PFSK-1 (cell line): ENCODE results near the gene NUPR1.

ENCODE experiments used
- FOXP2 ChIP-seq: optimal IDR thresholded peaks from 2 replicates; pipeline ENCODE3; 2011; ENCODE audit warnings: borderline replicate concordance, control low read depth, inconsistent platforms; ENCODE audit not compliant: insufficient read depth; ENCODE audit errors: extremely low read length, extremely low read depth
- POLR2AphosphoS5 ChIP-seq: IDR thresholded peaks from 2 replicates; pipeline ENCODE4 v1.6.1; 2012; ENCODE audit warnings: low read depth, mild to moderate bottlenecking, control low read depth, low read length, moderate library complexity
- SIN3A ChIP-seq: IDR thresholded peaks from 2 replicates; pipeline ENCODE4 v1.6.1; 2012; ENCODE audit warnings: mild to moderate bottlenecking, low read length, moderate library complexity, borderline replicate concordance; ENCODE audit not compliant: insufficient read depth
- TAF1 ChIP-seq: IDR thresholded peaks from 2 replicates; pipeline ENCODE4 v1.6.1; 2012; ENCODE audit warnings: low read length, control low read depth, borderline replicate concordance; ENCODE audit not compliant: insufficient read depth
- TF ChIP-seq, protein P1 (sequence below), 2 experiments: IDR thresholded peaks; 2 replicates each; pipeline versions ENCODE4 v1.6.1 to v1.8.0; 2011 to 2012; ENCODE audit warnings: low read depth in 2 of 2, low read length in 2 of 2, control low read depth in 1 of 2, inconsistent platforms in 1 of 2, mild to moderate bottlenecking in 1 of 2, moderate library complexity in 1 of 2; ENCODE audit not compliant: insufficient read depth in 1 of 2

NUPR1 gene

GRCh38 chr16:28562199-28562598, 23.4 kb upstream of the NUPR1 start:
- TF ChIP-seq POLR2AphosphoS5 (no peak), FOXP2 (no peak), SIN3A (no peak), TAF1 (no peak)
- TF ChIP-seq, protein P1, sequence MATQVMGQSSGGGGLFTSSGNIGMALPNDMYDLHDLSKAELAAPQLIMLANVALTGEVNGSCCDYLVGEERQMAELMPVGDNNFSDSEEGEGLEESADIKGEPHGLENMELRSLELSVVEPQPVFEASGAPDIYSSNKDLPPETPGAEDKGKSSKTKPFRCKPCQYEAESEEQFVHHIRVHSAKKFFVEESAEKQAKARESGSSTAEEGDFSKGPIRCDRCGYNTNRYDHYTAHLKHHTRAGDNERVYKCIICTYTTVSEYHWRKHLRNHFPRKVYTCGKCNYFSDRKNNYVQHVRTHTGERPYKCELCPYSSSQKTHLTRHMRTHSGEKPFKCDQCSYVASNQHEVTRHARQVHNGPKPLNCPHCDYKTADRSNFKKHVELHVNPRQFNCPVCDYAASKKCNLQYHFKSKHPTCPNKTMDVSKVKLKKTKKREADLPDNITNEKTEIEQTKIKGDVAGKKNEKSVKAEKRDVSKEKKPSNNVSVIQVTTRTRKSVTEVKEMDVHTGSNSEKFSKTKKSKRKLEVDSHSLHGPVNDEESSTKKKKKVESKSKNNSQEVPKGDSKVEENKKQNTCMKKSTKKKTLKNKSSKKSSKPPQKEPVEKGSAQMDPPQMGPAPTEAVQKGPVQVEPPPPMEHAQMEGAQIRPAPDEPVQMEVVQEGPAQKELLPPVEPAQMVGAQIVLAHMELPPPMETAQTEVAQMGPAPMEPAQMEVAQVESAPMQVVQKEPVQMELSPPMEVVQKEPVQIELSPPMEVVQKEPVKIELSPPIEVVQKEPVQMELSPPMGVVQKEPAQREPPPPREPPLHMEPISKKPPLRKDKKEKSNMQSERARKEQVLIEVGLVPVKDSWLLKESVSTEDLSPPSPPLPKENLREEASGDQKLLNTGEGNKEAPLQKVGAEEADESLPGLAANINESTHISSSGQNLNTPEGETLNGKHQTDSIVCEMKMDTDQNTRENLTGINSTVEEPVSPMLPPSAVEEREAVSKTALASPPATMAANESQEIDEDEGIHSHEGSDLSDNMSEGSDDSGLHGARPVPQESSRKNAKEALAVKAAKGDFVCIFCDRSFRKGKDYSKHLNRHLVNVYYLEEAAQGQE (IDR thresholded peaks at IDR 0.05; ENCODE audit: insufficient read depth in 1 of 2, low read depth in 2 of 2, low read length in 2 of 2) = no peak

- TF ChIP-seq SIN3A (no peak), TAF1 (no peak), POLR2AphosphoS5 (no peak), FOXP2 (no peak)
- TF ChIP-seq, protein P1 (IDR thresholded peaks at IDR 0.05; ENCODE audit: insufficient read depth in 1 of 2, low read depth in 2 of 2, low read length in 2 of 2) = no peak
Observed at GRCh38 chr16:28561557-28562187, 22.9 kb upstream of the NUPR1 start.

- TF ChIP-seq TAF1 = no peak
Observed at GRCh38 chr16:28558456-28558855, 19.7 kb upstream of the NUPR1 start.

- TF ChIP-seq TAF1 (no peak), POLR2AphosphoS5 (no peak)
- TF ChIP-seq, protein P1 (IDR thresholded peaks at IDR 0.05; ENCODE audit: insufficient read depth in 1 of 2, low read depth in 2 of 2, low read length in 2 of 2) = no peak
Observed at GRCh38 chr16:28556914-28557320, 18.1 kb upstream of the NUPR1 start.

- no peak for TF ChIP-seq SIN3A
- no peak for TF ChIP-seq FOXP2
- no peak for TF ChIP-seq POLR2AphosphoS5
- TF ChIP-seq, protein P1 (IDR thresholded peaks at IDR 0.05; ENCODE audit: insufficient read depth in 1 of 2, low read depth in 2 of 2, low read length in 2 of 2) = no peak
- no peak for TF ChIP-seq TAF1
Observed at GRCh38 chr16:28555561-28555960, 16.8 kb upstream of the NUPR1 start.
